AG09319 (cell line): ENCODE data around the gene DACH1.

Experiments used
- DNase-seq: peaks from one replicate; pipeline ENCODE4 v3.0.0-alpha.2; 2010; ENCODE audit warnings: low read depth; ENCODE audit errors: extremely low read depth
- TF ChIP-seq, protein P1 (sequence below): IDR thresholded peaks from 2 replicates; pipeline ENCODE4 v1.5.1; 2011; ENCODE audit warnings: low read depth, mild to moderate bottlenecking, inconsistent platforms, low read length, moderate library complexity

Gene DACH1

DNA sequence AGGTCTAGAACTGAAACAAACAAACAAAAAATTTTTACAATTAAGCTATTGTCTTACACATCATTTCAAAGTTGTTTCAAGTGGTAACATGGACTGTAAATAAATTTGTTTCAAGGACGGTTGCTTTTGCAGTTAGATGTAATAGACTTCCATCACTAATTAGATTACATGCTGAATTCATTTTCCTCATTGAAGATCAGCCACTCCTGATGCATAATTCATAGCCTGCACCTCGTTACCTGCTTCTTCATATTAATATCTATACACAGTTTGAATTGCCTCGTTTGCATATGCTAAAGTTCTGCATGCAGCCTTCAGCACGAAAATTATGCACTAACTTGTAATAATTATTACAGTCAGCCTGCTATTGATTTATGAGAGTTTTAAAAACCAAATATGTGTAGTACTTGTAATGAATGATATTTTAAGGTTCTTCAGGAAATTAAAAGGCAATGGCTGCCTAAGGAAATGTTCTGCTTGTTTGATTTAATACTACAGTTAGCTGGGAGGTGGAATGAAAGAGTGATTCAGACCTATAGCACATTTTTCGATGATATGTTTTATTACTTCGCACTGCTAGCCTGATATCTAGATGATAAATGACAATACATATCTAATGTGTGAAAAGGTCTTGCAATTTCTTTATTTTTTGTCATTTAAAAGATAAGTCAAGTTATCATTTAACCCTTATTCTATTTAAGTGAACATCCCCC is 184.9 kb downstream of the DACH1 start:
- DNase-seq: no peak

GRCh38 chr13:71677124-71677523 is 189.9 kb downstream of the DACH1 start:
- no peak for DNase-seq
- TF ChIP-seq, protein P1, sequence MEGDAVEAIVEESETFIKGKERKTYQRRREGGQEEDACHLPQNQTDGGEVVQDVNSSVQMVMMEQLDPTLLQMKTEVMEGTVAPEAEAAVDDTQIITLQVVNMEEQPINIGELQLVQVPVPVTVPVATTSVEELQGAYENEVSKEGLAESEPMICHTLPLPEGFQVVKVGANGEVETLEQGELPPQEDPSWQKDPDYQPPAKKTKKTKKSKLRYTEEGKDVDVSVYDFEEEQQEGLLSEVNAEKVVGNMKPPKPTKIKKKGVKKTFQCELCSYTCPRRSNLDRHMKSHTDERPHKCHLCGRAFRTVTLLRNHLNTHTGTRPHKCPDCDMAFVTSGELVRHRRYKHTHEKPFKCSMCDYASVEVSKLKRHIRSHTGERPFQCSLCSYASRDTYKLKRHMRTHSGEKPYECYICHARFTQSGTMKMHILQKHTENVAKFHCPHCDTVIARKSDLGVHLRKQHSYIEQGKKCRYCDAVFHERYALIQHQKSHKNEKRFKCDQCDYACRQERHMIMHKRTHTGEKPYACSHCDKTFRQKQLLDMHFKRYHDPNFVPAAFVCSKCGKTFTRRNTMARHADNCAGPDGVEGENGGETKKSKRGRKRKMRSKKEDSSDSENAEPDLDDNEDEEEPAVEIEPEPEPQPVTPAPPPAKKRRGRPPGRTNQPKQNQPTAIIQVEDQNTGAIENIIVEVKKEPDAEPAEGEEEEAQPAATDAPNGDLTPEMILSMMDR: no peak

More for the DNA sequence above, 184.9 kb downstream of the DACH1 start:
- TF ChIP-seq, protein P1: no peak

- TF ChIP-seq, protein P1: peak; percentile 8; the same call in 1 of the 2 replicates
- no peak for DNase-seq
Measured at GRCh38 chr13:71672512-71672911, 194.5 kb downstream of the DACH1 start.

- TF ChIP-seq, protein P1: no peak
- no peak for DNase-seq
Measured at GRCh38 chr13:71663431-71663830, 203.6 kb downstream of the DACH1 start.

GRCh38 chr13:71661921-71662320 is 205.1 kb downstream of the DACH1 start:
- DNase-seq: peak; percentile 18

GRCh38 chr13:71659404-71659803 is 207.6 kb downstream of the DACH1 start:
- TF ChIP-seq, protein P1: no peak
- DNase-seq: no peak

More at GRCh38 chr13:71661921-71662320, 205.1 kb downstream of the DACH1 start:
- TF ChIP-seq, protein P1: no peak

- TF ChIP-seq, protein P1: no peak
- DNase-seq: no peak
Measured at GRCh38 chr13:71645467-71645866, 221.5 kb downstream of the DACH1 start.
